DOHH2 (cell line): Measurements from ENCODE around the gene SUCLG1.

Experiments
- EZH2phosphoT487 ChIP-seq: fragments of 200-600 bp; sonication (generic); IDR thresholded peaks from 2 replicates; pipeline ENCODE4 v1.6.1; 2017; ENCODE audit warnings: borderline replicate concordance, mild to moderate bottlenecking, antibody characterized with exemption, low read length, moderate library complexity, mixed read lengths
- TF ChIP-seq, protein P1 (sequence below): fragments of 200-600 bp; sonication (generic); IDR thresholded peaks from one replicate; pipeline ENCODE4 v1.5.1; 2014; ENCODE audit warnings: antibody characterized with exemption, mild to moderate bottlenecking, low read depth, low read length; ENCODE audit not compliant: poor library complexity, severe bottlenecking

DNA sequence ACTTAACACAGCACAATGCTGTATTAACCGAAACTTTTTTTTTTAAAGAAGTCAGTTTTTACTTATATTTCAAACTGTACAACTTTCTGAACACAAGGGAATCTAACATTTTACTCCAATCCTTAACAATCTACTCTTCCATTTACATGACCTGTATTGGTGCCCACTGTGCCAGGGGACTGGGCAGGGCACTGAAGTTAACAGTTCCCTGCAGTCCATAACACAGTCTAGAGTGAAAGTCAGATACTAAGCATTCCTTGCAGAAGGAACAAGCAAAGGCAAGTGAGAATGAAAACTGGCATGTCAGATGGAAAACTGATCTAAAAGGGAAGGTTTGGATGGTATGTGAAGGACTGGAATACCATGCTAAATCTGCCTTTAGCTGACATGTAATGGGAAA lies 29.8 kb downstream of the SUCLG1 start:
- TF ChIP-seq, protein P1, sequence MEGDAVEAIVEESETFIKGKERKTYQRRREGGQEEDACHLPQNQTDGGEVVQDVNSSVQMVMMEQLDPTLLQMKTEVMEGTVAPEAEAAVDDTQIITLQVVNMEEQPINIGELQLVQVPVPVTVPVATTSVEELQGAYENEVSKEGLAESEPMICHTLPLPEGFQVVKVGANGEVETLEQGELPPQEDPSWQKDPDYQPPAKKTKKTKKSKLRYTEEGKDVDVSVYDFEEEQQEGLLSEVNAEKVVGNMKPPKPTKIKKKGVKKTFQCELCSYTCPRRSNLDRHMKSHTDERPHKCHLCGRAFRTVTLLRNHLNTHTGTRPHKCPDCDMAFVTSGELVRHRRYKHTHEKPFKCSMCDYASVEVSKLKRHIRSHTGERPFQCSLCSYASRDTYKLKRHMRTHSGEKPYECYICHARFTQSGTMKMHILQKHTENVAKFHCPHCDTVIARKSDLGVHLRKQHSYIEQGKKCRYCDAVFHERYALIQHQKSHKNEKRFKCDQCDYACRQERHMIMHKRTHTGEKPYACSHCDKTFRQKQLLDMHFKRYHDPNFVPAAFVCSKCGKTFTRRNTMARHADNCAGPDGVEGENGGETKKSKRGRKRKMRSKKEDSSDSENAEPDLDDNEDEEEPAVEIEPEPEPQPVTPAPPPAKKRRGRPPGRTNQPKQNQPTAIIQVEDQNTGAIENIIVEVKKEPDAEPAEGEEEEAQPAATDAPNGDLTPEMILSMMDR = no peak
- no peak for TF ChIP-seq EZH2phosphoT487
